ENCODE data around the gene GAGE1.
"Not testable (repeated sequence)": the region's sequence is repeated elsewhere in the genome, so short reads cannot be mapped to it uniquely, and the experiment has no call there.

GAGE1 gene

GRCh38 chrX:49598720-49599119 is at the start of gene GAGE1:
Gene GAGE1, plus strand, starts transcription at chrX:49599020. Its CDS starts 1,155 bp downstream, at chrX:49600175.
- in situ Hi-C loops (cut with MboI; ENCODE audit: low sequenced_read_pairs), result not testable (repeated sequence)

GRCh38 chrX:49550989-49551388 is 47.8 kb upstream of the GAGE1 start, which contains the start of gene GAGE12E:
Gene GAGE12E, plus strand, starts transcription at chrX:49551289. Its CDS starts 1,155 bp downstream, at chrX:49552444.
- in situ Hi-C loops (cut with MboI; ENCODE audit: low sequenced_read_pairs), result not testable (repeated sequence)

GRCh38 chrX:49560542-49560941 is 38.3 kb upstream of the GAGE1 start, which contains the start of gene GAGE12F:
Gene GAGE12F, plus strand, starts transcription at chrX:49560842. Its CDS starts 1,155 bp downstream, at chrX:49561997.
- in situ Hi-C loops (cut with MboI; ENCODE audit: low sequenced_read_pairs), result not testable (repeated sequence)

- in situ Hi-C loops (cut with MboI; ENCODE audit: low sequenced_read_pairs), result not testable (repeated sequence)
These were observed 30.1 kb upstream of the GAGE1 start for GRCh38 chrX:49568728-49569127.

GRCh38 chrX:49569152-49569551 is 29.7 kb upstream of the GAGE1 start:
- in situ Hi-C loops (cut with MboI; ENCODE audit: low sequenced_read_pairs), result not testable (repeated sequence)

GRCh38 chrX:49570100-49570499 is 28.7 kb upstream of the GAGE1 start, which contains the start of gene GAGE12G:
Gene GAGE12G, plus strand, starts transcription at chrX:49570400. Its CDS starts 1,155 bp downstream, at chrX:49571555.
- in situ Hi-C loops (cut with MboI; ENCODE audit: low sequenced_read_pairs), result not testable (repeated sequence)

- in situ Hi-C loops (cut with MboI; ENCODE audit: low sequenced_read_pairs), result not testable (repeated sequence)
These were observed 19.2 kb upstream of the GAGE1 start, which contains the start of gene GAGE12H for GRCh38 chrX:49579649-49580048. Gene GAGE12H, plus strand, starts transcription at chrX:49579949. Its CDS starts 1,155 bp downstream, at chrX:49581104.

GRCh38 chrX:49589196-49589595 is 9.6 kb upstream of the GAGE1 start, which contains the start of gene GAGE2A:
Gene GAGE2A, plus strand, starts transcription at chrX:49589496. Its CDS starts 1,155 bp downstream, at chrX:49590651.
- in situ Hi-C loops (cut with MboI; ENCODE audit: low sequenced_read_pairs), result not testable (repeated sequence)

GRCh38 chrX:49589769-49590478 is 8.9 kb upstream of the GAGE1 start:
- in situ Hi-C loops (cut with MboI; ENCODE audit: low sequenced_read_pairs), result not testable (repeated sequence)

GRCh38 chrX:49590488-49590887 is 8.3 kb upstream of the GAGE1 start:
- in situ Hi-C loops (cut with MboI; ENCODE audit: low sequenced_read_pairs), result not testable (repeated sequence)

- in situ Hi-C loops (cut with MboI; ENCODE audit: low sequenced_read_pairs), result no loop called here
These were observed 12.0 kb downstream of the GAGE1 start for GRCh38 chrX:49610718-49611310.

- in situ Hi-C loops (cut with MboI; ENCODE audit: low sequenced_read_pairs), result no loop called here
These were observed 19.8 kb downstream of the GAGE1 start for GRCh38 chrX:49618574-49618973.

- in situ Hi-C loops (cut with MboI; ENCODE audit: low sequenced_read_pairs), result no loop called here
These were observed 28.4 kb downstream of the GAGE1 start for GRCh38 chrX:49627086-49627777.

- in situ Hi-C loops (cut with MboI; ENCODE audit: low sequenced_read_pairs), result no loop called here
These were observed 46.3 kb downstream of the GAGE1 start for GRCh38 chrX:49644991-49645637.

GRCh38 chrX:49656533-49656932 is 57.7 kb downstream of the GAGE1 start:
- in situ Hi-C loops (cut with MboI; ENCODE audit: low sequenced_read_pairs), result no loop called here

All from HL-60/S4 treated with phorbol 12-myristate 13-acetate at 8.2 ng/mL for 4 days and 3 days (cell line).